GM13976 (cell line): ENCODE measurements around the gene AP1S1.
"Not testable (repeated sequence)": the region's sequence is repeated elsewhere in the genome, so short reads cannot be mapped to it uniquely, and the experiment has no call there.

Experiments
- DNase-seq: peaks from one replicate; pipeline ENCODE4 v3.0.0; 2012; ENCODE audit warnings: low spot score
- in situ Hi-C: fragments of 300-500 bp; cut with MboI; formaldehyde crosslinking; loops from one replicate; pipeline ENCODE4 v1.12.0; 2022; ENCODE audit warnings: low sequenced_read_pairs, mixed read lengths, inconsistent platforms; ENCODE audit not compliant: unreplicated experiment
- TF ChIP-seq, protein P1 (sequence below): IDR thresholded peaks from 2 replicates; pipeline ENCODE4 v1.5.1; 2012; ENCODE audit warnings: borderline replicate concordance, mild to moderate bottlenecking; ENCODE audit not compliant: insufficient read depth; ENCODE audit errors: extremely low read depth, missing control alignments, control extremely low read depth

The AP1S1 gene

DNA sequence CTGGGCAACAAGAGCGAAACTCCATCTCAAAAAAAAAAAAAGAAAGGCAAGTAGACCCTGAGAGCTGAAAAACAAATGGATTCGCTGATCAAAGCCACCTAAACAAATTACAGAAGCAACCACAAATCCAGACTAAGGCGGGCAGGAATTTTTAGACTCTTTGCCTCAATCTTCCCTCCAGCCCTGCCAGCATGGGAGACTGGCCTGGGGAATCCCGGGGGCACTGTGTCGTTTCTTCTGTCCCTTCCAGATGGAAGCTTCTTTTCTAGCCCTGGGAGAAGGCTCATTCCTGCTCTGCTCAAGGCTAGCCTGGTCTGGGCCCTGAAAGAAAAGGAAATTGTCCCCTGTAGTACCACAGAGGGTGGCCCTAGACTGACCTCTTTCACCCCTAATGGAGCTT is 43.0 kb upstream of the AP1S1 start:
- TF ChIP-seq, protein P1, sequence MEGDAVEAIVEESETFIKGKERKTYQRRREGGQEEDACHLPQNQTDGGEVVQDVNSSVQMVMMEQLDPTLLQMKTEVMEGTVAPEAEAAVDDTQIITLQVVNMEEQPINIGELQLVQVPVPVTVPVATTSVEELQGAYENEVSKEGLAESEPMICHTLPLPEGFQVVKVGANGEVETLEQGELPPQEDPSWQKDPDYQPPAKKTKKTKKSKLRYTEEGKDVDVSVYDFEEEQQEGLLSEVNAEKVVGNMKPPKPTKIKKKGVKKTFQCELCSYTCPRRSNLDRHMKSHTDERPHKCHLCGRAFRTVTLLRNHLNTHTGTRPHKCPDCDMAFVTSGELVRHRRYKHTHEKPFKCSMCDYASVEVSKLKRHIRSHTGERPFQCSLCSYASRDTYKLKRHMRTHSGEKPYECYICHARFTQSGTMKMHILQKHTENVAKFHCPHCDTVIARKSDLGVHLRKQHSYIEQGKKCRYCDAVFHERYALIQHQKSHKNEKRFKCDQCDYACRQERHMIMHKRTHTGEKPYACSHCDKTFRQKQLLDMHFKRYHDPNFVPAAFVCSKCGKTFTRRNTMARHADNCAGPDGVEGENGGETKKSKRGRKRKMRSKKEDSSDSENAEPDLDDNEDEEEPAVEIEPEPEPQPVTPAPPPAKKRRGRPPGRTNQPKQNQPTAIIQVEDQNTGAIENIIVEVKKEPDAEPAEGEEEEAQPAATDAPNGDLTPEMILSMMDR, result no peak
- in situ Hi-C loops, result no loop called here

DNA sequence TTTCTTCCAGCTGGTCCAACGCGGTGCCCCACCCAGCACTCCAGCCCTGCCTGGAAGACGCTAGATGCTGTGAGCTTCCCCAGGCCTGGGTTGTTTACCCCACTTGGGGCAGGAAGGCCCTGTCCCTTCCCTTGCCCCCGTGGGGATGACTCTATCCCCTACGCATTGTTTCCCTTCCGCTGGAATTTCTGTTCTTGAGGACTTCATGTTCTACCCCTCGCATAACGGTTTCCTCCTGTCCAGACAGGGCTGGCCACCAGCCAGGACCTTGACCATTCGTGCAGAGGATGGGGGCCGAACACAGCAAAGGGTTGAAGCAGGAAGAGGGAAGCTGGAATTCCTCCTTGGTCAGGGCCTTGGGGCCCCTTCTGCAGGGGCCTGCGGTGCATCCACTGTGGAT is 42.0 kb upstream of the AP1S1 start:
- TF ChIP-seq, protein P1, result no peak
- in situ Hi-C loops, result no loop called here
- no peak for DNase-seq

More for the DNA sequence above, 43.0 kb upstream of the AP1S1 start:
- DNase-seq, result no peak

DNA sequence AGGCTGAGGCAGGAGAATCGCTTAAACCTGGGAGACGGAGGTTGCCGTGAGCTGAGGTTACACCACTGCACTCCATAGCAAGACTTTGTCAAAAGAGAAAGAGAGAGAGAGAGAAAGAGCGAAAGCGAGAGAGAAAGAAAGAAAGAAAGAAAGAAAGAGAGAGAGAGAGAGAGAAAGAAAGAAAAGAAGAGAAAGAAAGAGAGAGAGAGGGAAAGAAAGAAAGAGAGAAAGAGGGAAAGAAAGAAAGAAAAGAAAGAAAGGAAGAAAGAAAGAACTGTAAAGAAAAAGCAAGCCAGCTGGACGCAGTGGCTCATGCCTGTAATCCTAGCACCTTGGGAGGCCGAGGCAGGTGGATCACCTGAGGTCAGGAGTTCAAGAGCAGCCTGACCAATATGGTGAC is 41.1 kb upstream of the AP1S1 start:
- in situ Hi-C loops, DNase-seq: not testable (repeated sequence)

DNA sequence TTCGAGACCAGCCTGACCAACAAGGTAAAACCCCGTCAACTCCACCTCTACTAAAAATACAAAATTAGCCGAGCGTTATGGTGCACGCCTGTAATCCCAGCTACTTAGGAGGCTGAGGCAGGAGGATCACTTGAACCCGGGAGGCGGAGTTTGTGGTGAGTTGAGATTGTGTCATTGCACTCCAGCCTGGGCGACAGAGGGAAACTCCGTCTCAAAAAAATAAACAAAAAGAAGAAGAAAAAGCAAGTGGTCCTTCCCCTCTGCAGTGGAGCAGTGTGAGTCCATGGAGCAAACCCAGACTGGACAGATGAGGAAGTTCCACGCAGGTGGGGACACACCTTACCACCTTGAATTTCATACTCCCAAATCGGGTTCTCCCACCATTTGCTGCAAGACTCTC is 40.4 kb upstream of the AP1S1 start:
- no peak for DNase-seq
- TF ChIP-seq, protein P1, result no peak
- in situ Hi-C loops, result no loop called here

DNA sequence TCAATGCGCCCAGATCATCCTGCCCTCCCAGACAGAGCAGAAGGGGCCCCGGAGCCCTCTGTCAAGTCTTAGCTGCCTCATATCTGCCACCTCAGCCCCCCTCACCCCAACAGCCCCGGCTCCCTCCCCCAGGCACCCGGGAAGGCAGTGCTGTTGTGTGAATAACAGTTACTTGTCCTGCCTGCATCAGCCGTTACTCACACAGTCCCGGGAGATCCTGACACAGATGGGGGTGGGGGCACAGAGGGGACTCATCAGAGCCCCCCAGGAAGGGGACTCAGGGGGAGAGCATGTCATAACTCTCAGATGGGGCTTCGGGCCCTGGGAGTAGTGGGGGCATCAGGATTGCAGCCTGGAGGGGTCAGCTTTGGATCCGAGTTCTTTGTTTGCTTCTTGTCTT is 39.8 kb upstream of the AP1S1 start:
- TF ChIP-seq, protein P1, result no peak
- in situ Hi-C loops, result no loop called here
- no peak for DNase-seq

DNA sequence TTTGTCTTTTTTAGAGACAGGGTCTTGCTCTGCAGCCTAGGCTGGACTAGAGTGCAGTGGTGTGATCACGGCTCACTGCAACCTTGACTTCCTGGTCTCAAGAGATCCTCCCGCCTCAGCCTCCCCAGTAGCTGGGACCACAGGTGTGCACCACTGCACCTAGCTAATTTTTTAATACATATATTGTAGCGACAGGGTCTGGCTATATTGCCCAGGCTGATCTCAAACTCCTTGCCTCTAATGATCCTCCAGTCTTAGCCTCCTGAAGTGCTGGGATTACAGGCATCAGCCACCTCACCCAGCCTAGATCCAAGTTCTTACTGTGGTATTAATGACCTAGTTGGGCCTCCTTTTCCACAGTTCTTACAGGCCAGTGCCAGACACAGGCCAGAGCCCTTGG is 39.1 kb upstream of the AP1S1 start:
- in situ Hi-C loops, result no loop called here

DNA sequence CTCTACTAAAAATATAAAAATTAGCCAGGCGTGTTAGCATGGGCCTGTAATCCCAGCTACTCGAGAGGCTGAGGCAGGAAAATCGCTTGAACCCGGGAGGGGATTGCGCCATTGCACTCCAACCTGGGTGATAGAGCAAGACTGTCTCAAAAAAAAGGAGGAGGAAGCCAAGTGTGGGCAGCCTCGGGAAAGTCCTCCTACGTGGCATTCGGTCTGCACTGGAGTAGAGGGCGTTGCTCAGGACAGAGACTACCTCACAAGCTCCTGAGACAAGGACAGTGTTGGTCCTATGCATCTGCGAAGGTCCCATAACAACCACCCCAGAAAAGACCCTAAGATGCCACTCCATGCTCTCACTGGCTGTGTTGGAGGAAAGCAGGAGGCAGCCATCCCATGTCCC is 37.4 kb upstream of the AP1S1 start:
- DNase-seq, result no peak
- in situ Hi-C loops, result no loop called here
- TF ChIP-seq, protein P1, result no peak

More for the DNA sequence above, 39.1 kb upstream of the AP1S1 start:
- TF ChIP-seq, protein P1, result no peak
- DNase-seq, result no peak
